22Rv1 (cell line): ENCODE measurements around the gene CYTH1.
"Not testable (repeated sequence)": the region's sequence is repeated elsewhere in the genome, so short reads cannot be mapped to it uniquely, and the experiment has no call there.

Experiments
- H3K27ac ChIP-seq: fragments of 450-650 bp; 2 replicates; pipeline ENCODE4 v1.5.1; 2017
- CTCF ChIP-seq: fragments of 450-650 bp; IDR thresholded peaks from 2 replicates; pipeline ENCODE4 v1.5.1; 2017; ENCODE audit warnings: mild to moderate bottlenecking
- ZFX ChIP-seq: fragments of 450-650 bp; IDR thresholded peaks from 2 replicates; pipeline ENCODE4 v1.6.1; 2017; ENCODE audit warnings: antibody characterized with exemption, borderline replicate concordance

CYTH1 gene

DNA sequence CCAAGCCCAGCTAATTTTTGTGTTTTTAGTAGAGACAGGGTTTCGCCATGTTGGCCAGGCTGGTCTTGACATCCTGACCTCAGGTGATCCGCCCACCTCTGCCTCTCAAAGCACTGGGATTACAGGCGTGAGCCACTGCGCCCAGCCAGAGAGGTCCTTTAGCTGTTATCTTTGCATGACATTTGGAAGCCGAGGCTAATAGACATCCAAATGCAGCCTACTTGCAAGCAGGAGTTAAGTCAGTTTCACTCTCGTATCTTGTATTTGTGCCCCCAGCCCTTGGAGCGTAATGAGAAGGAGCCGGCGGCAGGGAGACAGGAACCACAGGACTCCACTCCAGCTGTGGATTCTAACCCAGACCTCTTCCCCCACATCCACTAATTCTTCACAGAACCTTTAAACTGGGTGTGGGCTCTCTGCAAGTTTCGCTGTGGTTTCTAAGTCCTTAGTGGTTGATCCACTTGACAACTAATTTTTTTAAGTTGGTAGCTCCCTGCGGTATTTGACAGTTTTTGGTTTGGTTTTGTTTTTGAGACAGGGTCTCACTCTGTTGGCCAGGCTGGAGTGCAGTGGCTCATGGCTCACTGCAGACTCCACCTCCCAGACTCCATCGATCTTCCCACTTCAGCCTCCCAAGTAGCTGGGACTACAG is 3.1 kb upstream of the CYTH1 start:
- no peak overlapping the region for H3K27ac ChIP-seq
- TF ChIP-seq ZFX = no peak
- no peak for TF ChIP-seq CTCF

DNA sequence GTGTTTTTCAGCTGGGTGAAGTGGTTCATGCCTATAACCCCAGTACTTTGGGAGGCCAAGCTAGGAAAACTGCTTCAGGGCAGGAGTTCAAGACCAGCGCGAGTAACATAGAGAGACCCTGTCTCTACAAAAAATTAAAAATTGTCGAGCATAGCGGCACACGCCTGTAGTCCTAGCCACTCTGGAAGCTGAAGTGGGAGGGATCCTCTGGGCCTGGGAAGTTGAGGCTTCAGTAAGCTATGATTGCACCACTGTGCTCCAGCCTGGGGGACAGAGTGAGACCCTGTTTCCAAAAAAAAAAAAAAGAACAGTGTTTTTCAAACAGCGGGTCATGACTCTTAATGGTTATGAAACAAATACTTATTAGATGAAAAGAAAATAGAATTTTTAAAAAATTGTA is 2.3 kb upstream of the CYTH1 start:
- TF ChIP-seq CTCF = no peak
- no peak for TF ChIP-seq ZFX
- H3K27ac ChIP-seq = peak overlapping the region; percentile 78

GRCh38 chr17:78783711-78784324 is 1.7 kb upstream of the CYTH1 start:
- TF ChIP-seq ZFX (no peak), CTCF (no peak)
- H3K27ac ChIP-seq = peak overlapping the region; percentile 78

- peak overlapping the region; percentile 39 for H3K27ac ChIP-seq
- TF ChIP-seq CTCF = no peak
- no peak for TF ChIP-seq ZFX
Measured at GRCh38 chr17:78781104-78781892, 775 bp downstream of the CYTH1 start.

DNA sequence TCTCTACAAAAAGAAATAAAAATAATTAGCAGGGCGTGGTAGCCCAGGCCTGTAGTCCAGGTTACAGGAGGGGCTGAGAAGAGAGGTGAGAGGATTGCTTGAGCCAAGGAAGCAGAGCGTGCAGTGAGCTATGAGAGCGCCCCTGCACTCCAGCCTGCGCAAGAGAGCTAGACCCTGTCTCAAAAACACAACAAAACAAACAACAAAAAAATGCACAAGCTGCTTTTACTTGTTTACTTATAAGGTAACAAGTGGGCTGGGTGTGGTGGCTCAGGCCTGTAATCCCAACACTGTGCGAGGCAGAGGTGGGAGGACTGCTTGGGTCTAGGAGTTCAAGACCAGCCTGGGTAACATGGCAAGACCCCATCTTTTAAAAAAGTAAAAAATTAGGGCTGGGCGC is 1.7 kb downstream of the CYTH1 start:
- TF ChIP-seq CTCF (no peak), ZFX (no peak)

DNA sequence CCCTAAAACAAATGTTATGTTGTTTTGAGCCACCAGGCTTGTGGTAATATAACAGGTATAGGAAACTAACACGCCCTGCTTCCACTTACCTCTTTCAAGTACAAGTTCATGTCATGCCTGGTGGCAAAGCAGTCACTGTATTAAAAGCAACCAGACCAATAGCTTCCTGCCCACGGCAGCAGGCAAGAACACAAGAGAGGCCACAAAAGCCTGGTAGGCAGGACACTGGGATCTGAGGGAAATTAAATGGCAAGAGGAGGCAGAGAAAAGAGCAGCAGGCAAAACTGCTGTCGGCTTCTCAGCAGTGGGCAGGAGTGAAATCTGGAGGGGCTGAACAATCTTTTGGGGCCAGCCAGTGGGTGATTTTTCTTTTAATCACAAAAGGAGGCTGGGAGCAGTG is 2.2 kb downstream of the CYTH1 start:
- peak overlapping the region; percentile 22 for H3K27ac ChIP-seq
- TF ChIP-seq ZFX (no peak), CTCF (no peak)

More for the DNA sequence above, 1.7 kb downstream of the CYTH1 start:
- H3K27ac ChIP-seq = peak overlapping the region; percentile 22

DNA sequence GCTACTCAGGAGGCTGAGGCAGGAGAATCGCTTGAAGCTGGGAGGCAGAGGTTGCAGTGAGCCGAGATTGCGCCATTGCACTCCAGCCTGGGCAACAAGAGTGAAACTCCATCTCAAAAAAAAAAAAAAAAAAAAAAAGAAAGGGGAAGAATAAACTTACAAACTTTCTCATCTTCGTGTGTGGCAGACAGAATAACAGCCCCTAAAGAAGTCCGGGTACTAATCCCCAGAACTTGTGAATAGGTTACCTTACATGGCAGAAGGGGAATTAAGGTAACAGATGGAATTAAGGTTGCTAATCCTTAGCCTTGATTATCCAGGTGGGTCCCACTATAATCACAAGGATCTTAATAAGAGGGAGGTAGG is 2.8 kb downstream of the CYTH1 start:
- not testable (repeated sequence) for H3K27ac ChIP-seq
